SHP77 (cell line): ENCODE data around the gene HDGFL2.

ENCODE experiments used
- DNase-seq, 2 experiments: peaks; one replicate each; lab custom pipeline; 2025; lab: John Stamatoyannopoulos, UW

The HDGFL2 gene

GRCh38 chr19:4499318-4499717, 27.2 kb downstream of the HDGFL2 start:
- DNase-seq: no peak

- DNase-seq: no peak
Observed at GRCh38 chr19:4499855-4500254, 27.8 kb downstream of the HDGFL2 start.

GRCh38 chr19:4500841-4501591, 28.9 kb downstream of the HDGFL2 start:
- no peak for DNase-seq

GRCh38 chr19:4501691-4502090, 29.6 kb downstream of the HDGFL2 start:
- DNase-seq: no peak

GRCh38 chr19:4502282-4503131, 30.4 kb downstream of the HDGFL2 start:
- DNase-seq: no peak

GRCh38 chr19:4503132-4503824, 31.2 kb downstream of the HDGFL2 start:
- no peak for DNase-seq

- DNase-seq: no peak
Observed at GRCh38 chr19:4503825-4504170, 31.7 kb downstream of the HDGFL2 start.

GRCh38 chr19:4504297-4504701, 32.2 kb downstream of the HDGFL2 start:
- DNase-seq: no peak

GRCh38 chr19:4504891-4505569, 32.9 kb downstream of the HDGFL2 start:
- DNase-seq: no peak

GRCh38 chr19:4505570-4506448, 33.7 kb downstream of the HDGFL2 start:
- no peak for DNase-seq

- DNase-seq: no peak
Observed at GRCh38 chr19:4506449-4507149, 34.5 kb downstream of the HDGFL2 start.

- DNase-seq: no peak
Observed at GRCh38 chr19:4507150-4507452, 35.0 kb downstream of the HDGFL2 start.

GRCh38 chr19:4507804-4508203, 35.7 kb downstream of the HDGFL2 start:
- no peak for DNase-seq

- no peak for DNase-seq
Observed at GRCh38 chr19:4508698-4509097, 36.6 kb downstream of the HDGFL2 start.

GRCh38 chr19:4510435-4511255, 38.5 kb downstream of the HDGFL2 start:
- DNase-seq: no peak

GRCh38 chr19:4511300-4512054, 39.4 kb downstream of the HDGFL2 start:
- DNase-seq: no peak

- no peak for DNase-seq
Observed at GRCh38 chr19:4512070-4512469, 40.0 kb downstream of the HDGFL2 start.

- no peak for DNase-seq
Observed at GRCh38 chr19:4513248-4513647, 41.2 kb downstream of the HDGFL2 start.

GRCh38 chr19:4515732-4516131, 43.6 kb downstream of the HDGFL2 start:
- DNase-seq: no peak
